OCI-LY1 (cell line): ENCODE results near the gene MPEG1.

Source experiments
- CTCF ChIP-seq: fragments of 200-600 bp; sonication (generic), shearing (Covaris generic); IDR thresholded peaks from 2 replicates; pipeline ENCODE4 v1.5.1; 2017; ENCODE audit warnings: mild to moderate bottlenecking, antibody characterized with exemption, low read length, moderate library complexity, mixed read lengths
- EZH2 ChIP-seq: fragments of 200-600 bp; sonication (generic), shearing (Covaris generic); IDR thresholded peaks from 2 replicates; pipeline ENCODE4 v1.8.0; 2017; ENCODE audit warnings: borderline replicate concordance, mixed run types, mild to moderate bottlenecking, antibody characterized with exemption, low read length, moderate library complexity, mixed read lengths

- no peak for TF ChIP-seq CTCF
- TF ChIP-seq EZH2: no peak
Observed at GRCh38 chr11:59180168-59180776, 32.5 kb downstream of the MPEG1 start.
